Nephron (organoid): ENCODE measurements around the gene ARHGAP30.
"Not testable (repeated sequence)": the region's sequence is repeated elsewhere in the genome, so short reads cannot be mapped to it uniquely, and the experiment has no call there.

Source experiments
- H3K27ac Mint-ChIP-seq, 3 experiments: 2 replicates each; pipeline ENCODE4 v1.8.0; 2020; ENCODE audit warnings: mixed read lengths in 3 of 3, mild to moderate bottlenecking in 2 of 3, moderate library complexity in 1 of 3
- H3K27me3 Mint-ChIP-seq: 2 replicates; pipeline ENCODE4 v1.8.0; 2021; ENCODE audit warnings: low read depth, mild to moderate bottlenecking, moderate library complexity, mixed read lengths
- H3K36me3 Mint-ChIP-seq: 2 replicates; pipeline ENCODE4 v1.8.0; 2020; ENCODE audit warnings: low read depth, mixed read lengths
- H3K4me1 Mint-ChIP-seq: 2 replicates; pipeline ENCODE4 v1.8.0; 2020; ENCODE audit warnings: mixed read lengths
- H3K4me3 Mint-ChIP-seq, 3 experiments: 2 replicates each; pipeline ENCODE4 v1.8.0; 2020; ENCODE audit warnings: mild to moderate bottlenecking in 3 of 3, mixed read lengths in 3 of 3, moderate library complexity in 2 of 3
- H3K9me3 Mint-ChIP-seq: 2 replicates; pipeline ENCODE4 v1.8.0; 2020; ENCODE audit warnings: mixed read lengths
- CTCF ChIP-seq, 3 experiments: fragments of 200-600 bp; sonication (generic); IDR thresholded peaks; one replicate each; pipeline ENCODE4 v1.5.0; 2021; ENCODE audit warnings: antibody characterized with exemption in 3 of 3; ENCODE audit not compliant: unreplicated experiment in 3 of 3

ARHGAP30 gene

GRCh38 chr1:161071886-161072371 lies 2.2 kb upstream of the ARHGAP30 start:
- no peaks in the 10 kb centered on the region for H3K4me1 Mint-ChIP-seq
- H3K27ac Mint-ChIP-seq = no peak overlapping the region
- H3K36me3 Mint-ChIP-seq = no peaks in the 10 kb centered on the region
- H3K27me3 Mint-ChIP-seq = peaks cover 14% of the 10 kb centered on the region
- peak; percentile 21 to 42 (median 25) for TF ChIP-seq CTCF (IDR thresholded peaks at IDR 0.05; ENCODE audit: unreplicated experiment in 3 of 3)
- no peak overlapping the region for H3K4me3 Mint-ChIP-seq
- no peaks in the 10 kb centered on the region for H3K9me3 Mint-ChIP-seq

GRCh38 chr1:161070761-161071160 lies 1.1 kb upstream of the ARHGAP30 start:
- Mint-ChIP-seq H3K36me3 (no peaks in the 10 kb centered on the region), H3K27ac (no peak overlapping the region), H3K27me3 (peaks cover 18% of the 10 kb centered on the region), H3K9me3 (no peaks in the 10 kb centered on the region), H3K4me1 (no peaks in the 10 kb centered on the region), H3K4me3 (no peak overlapping the region)
- TF ChIP-seq CTCF (IDR thresholded peaks at IDR 0.05; ENCODE audit: unreplicated experiment in 3 of 3) = no peak

GRCh38 chr1:161069241-161069640 lies 450 bp downstream of the ARHGAP30 start:
- H3K27ac Mint-ChIP-seq = no peak overlapping the region
- peaks cover 19% of the 10 kb centered on the region for H3K27me3 Mint-ChIP-seq
- no peaks in the 10 kb centered on the region for H3K4me1 Mint-ChIP-seq
- no peak overlapping the region for H3K4me3 Mint-ChIP-seq
- no peaks in the 10 kb centered on the region for H3K36me3 Mint-ChIP-seq
- H3K9me3 Mint-ChIP-seq = no peaks in the 10 kb centered on the region
- no peak for TF ChIP-seq CTCF (IDR thresholded peaks at IDR 0.05; ENCODE audit: unreplicated experiment in 3 of 3)

GRCh38 chr1:161068306-161069234 lies 1.1 kb downstream of the ARHGAP30 start:
- Mint-ChIP-seq H3K9me3 (no peaks in the 10 kb centered on the region), H3K27ac (no peak overlapping the region), H3K4me3 (no peak overlapping the region), H3K27me3 (peaks cover 22% of the 10 kb centered on the region), H3K36me3 (no peaks in the 10 kb centered on the region), H3K4me1 (no peaks in the 10 kb centered on the region)
- TF ChIP-seq CTCF (IDR thresholded peaks at IDR 0.05; ENCODE audit: unreplicated experiment in 3 of 3) = no peak

GRCh38 chr1:161066694-161067093 lies 3.0 kb downstream of the ARHGAP30 start:
- no peaks in the 10 kb centered on the region for H3K4me1 Mint-ChIP-seq
- no peak overlapping the region for H3K4me3 Mint-ChIP-seq
- H3K9me3 Mint-ChIP-seq = no peaks in the 10 kb centered on the region
- no peaks in the 10 kb centered on the region for H3K36me3 Mint-ChIP-seq
- no peak overlapping the region for H3K27ac Mint-ChIP-seq
- no peak for TF ChIP-seq CTCF (IDR thresholded peaks at IDR 0.05; ENCODE audit: unreplicated experiment in 3 of 3)
- peaks cover 40% of the 10 kb centered on the region for H3K27me3 Mint-ChIP-seq

- peaks cover 42% of the 10 kb centered on the region for H3K27me3 Mint-ChIP-seq
- not testable (repeated sequence) for H3K36me3 Mint-ChIP-seq, H3K27ac Mint-ChIP-seq, H3K4me3 Mint-ChIP-seq, H3K9me3 Mint-ChIP-seq, H3K4me1 Mint-ChIP-seq
These were observed 4.0 kb downstream of the ARHGAP30 start for GRCh38 chr1:161065681-161066080.

DNA sequence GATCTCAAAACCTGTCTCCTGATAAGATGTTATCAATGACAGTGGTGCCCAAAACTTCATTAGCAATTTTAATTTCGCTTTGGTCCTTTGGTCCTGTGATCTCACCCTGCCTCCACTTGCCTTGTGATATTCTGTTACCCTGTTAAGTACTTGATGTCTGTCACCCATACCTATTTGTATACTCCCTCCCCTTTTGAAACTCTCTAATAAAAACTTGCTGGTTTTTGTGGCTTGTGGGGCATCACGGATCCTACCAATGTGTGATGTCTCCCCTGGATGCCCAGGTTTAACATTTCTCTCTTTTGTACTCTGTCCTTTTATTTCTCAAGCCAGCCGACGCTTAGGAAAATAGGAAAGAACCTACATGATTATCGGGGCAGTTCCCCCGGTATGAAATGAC lies 5.8 kb downstream of the ARHGAP30 start:
- H3K36me3 Mint-ChIP-seq, H3K27ac Mint-ChIP-seq, H3K9me3 Mint-ChIP-seq, H3K4me3 Mint-ChIP-seq, H3K4me1 Mint-ChIP-seq: not testable (repeated sequence)
- H3K27me3 Mint-ChIP-seq = peaks cover 42% of the 10 kb centered on the region
